OCI-LY7 (cell line): ENCODE measurements around the gene OBSL1. TPM values are rescaled to one million over a fixed set of nuclear protein-coding genes. Genes with fewer than 3 reads are reported as not detected.

Source experiments
- BruUV-seq: library from RNA; stranded (reverse); fragments of 400-500 nt; replicated peaks from 2 replicates; lab custom pipeline; 2021; lab: Mats Ljungman, UMichigan
- CTCF ChIA-PET: fragments of 300-600 bp; sonication (Branson Sonifier 250); formaldehyde crosslinking; loops from one replicate; lab custom pipeline; 2022; ENCODE audit warnings: antibody characterized with exemption; ENCODE audit not compliant: unreplicated experiment; lab: Charles Lee
- POLR2A ChIA-PET: fragments of 300-600 bp; sonication (Branson Sonifier 250); formaldehyde crosslinking; loops from one replicate; lab custom pipeline; 2022; ENCODE audit warnings: antibody characterized with exemption; lab: Charles Lee
- DNase-seq: peaks from one replicate; pipeline ENCODE4 v3.0.0-alpha.2; 2015; ENCODE audit warnings: low spot score
- H2AFZ ChIP-seq: fragments of 200-600 bp; sonication (generic), shearing (Covaris generic); 2 replicates; pipeline ENCODE4 v1.6.1; 2014; ENCODE audit warnings: mild to moderate bottlenecking, antibody characterized with exemption, low read length, moderate library complexity
- H3K27ac ChIP-seq: fragments of 200-600 bp; sonication (generic); 2 replicates; pipeline ENCODE4 v1.5.1; 2014; ENCODE audit warnings: mixed run types, low read depth, mild to moderate bottlenecking, moderate library complexity, low read length, inconsistent platforms; ENCODE audit not compliant: poor library complexity, severe bottlenecking
- H3K36me3 ChIP-seq: fragments of 200-600 bp; sonication (generic); 2 replicates; pipeline ENCODE4 v1.6.1; 2014; ENCODE audit warnings: mild to moderate bottlenecking, antibody characterized with exemption, low read length, moderate library complexity, mixed read lengths; ENCODE audit not compliant: insufficient read depth
- H3K4me1 ChIP-seq: fragments of 200-600 bp; sonication (generic); 2 replicates; pipeline ENCODE4 v1.5.1; 2014; ENCODE audit warnings: mild to moderate bottlenecking, low read length; ENCODE audit not compliant: insufficient read depth, poor library complexity, severe bottlenecking
- H3K4me2 ChIP-seq: fragments of 200-600 bp; sonication (generic); 2 replicates; pipeline ENCODE4 v1.6.1; 2014; ENCODE audit warnings: mild to moderate bottlenecking, low read length
- H3K4me3 ChIP-seq: fragments of 200-600 bp; sonication (generic); 2 replicates; pipeline ENCODE4 v1.5.1; 2014; ENCODE audit warnings: mild to moderate bottlenecking, low read depth, low read length; ENCODE audit not compliant: poor library complexity, severe bottlenecking
- H3K79me2 ChIP-seq: fragments of 200-600 bp; sonication (generic); 2 replicates; pipeline ENCODE4 v1.6.1; 2016; ENCODE audit warnings: low read depth, mild to moderate bottlenecking, low read length, moderate library complexity, mixed read lengths; ENCODE audit not compliant: insufficient read depth
- H3K9me2 ChIP-seq: fragments of 200-600 bp; sonication (generic); 2 replicates; pipeline ENCODE4 v1.6.1; 2016; ENCODE audit warnings: mild to moderate bottlenecking, low read length, mixed read lengths; ENCODE audit not compliant: insufficient read depth
- H3K9me3 ChIP-seq: fragments of 200-600 bp; sonication (generic); 2 replicates; pipeline ENCODE4 v1.6.1; 2014; ENCODE audit warnings: mild to moderate bottlenecking, mixed run types, low read length, mixed read lengths
- H4K20me1 ChIP-seq: fragments of 200-600 bp; sonication (generic); 2 replicates; pipeline ENCODE4 v1.6.1; 2014; ENCODE audit warnings: mild to moderate bottlenecking, antibody characterized with exemption, low read length, moderate library complexity, mixed read lengths; ENCODE audit not compliant: insufficient read depth
- EZH2phosphoT487 ChIP-seq: fragments of 200-600 bp; sonication (generic); IDR thresholded peaks from 2 replicates; pipeline ENCODE4 v1.6.1; 2018; ENCODE audit warnings: low read depth, borderline replicate concordance, mild to moderate bottlenecking, mixed run types, antibody characterized with exemption, low read length, moderate library complexity, mixed read lengths
- intact Hi-C: fragments of 100-400 bp; cut with micrococcal nuclease; formaldehyde crosslinking; loops from one replicate; pipeline ENCODE4 v1.10.0; 2022; ENCODE audit not compliant: unreplicated experiment
- total RNA-seq, 2 experiments: library from RNA; depleted of rRNA in 1 of 2; stranded (reverse); fragments of >200 nt in 1 of 2; shearing (Covaris generic) in 1 of 2; gene quantifications; 2 replicates each; pipeline ENCODE4 v1.2.3, GENCODE V29; 2014 to 2022
- TF ChIP-seq, protein P1 (sequence below): fragments of 200-600 bp; sonication (generic); conservative IDR thresholded peaks from 2 replicates; pipeline ENCODE4 v1.5.1; 2014; ENCODE audit warnings: mild to moderate bottlenecking, antibody characterized with exemption, low read length, moderate library complexity, mixed read lengths

OBSL1 gene
- total RNA-seq, 2 experiments from 2014 or later: 0.25 TPM; not detected in 1

DNA sequence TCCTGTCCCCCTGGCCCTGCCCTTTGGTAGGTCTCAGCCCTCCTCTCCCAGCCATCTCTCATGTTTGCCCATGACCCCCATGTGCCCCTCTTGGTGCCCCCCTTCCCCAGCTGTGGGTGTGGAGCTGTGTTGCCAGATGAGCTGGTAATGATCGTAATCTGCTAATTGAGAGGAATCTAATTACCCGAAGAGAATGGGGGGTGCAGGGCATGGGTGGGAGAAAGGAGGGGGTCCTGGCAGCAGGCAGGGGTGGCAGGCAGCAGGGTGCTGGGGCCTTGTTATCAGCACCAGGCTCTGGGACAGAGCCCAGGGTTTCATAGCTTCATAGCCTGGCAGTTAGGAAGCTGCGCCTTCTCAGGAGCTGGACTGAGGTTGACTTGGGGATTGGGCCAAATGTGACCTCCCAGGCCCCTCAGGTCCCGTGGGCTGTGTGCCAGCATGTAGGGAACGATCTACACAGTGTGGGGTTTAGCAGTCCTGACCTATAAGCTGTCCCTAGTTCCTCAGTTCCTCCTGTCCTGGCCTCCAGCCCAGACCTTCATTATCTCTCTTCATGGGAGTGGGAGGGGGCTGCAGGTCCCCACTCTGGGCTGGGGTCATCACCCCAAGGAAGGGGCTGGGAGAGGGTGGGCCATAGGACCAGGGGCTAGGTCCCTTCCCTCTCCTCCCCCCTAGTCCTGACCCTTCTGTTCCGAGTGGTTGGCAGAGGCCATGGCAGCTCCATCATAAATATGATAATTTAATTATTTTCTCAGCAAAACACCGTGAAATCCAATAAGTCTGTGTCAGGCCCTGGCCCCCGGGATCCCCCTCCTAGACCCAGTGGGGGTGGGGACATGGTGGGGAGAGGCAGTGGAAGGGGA lies 63.5 kb downstream of the OBSL1 start:
- Histone ChIP-seq H3K4me1 (peaks cover 10% of the 10 kb centered on the region), H3K9me3 (no peaks in the 10 kb centered on the region), H3K4me3 (no peak overlapping the region), H3K36me3 (no peaks in the 10 kb centered on the region), H2AFZ (no peak overlapping the region), H3K9me2 (no peaks in the 10 kb centered on the region), H3K4me2 (no peak overlapping the region), H3K27ac (no peak overlapping the region), H4K20me1 (no peaks in the 10 kb centered on the region), H3K79me2 (no peaks in the 10 kb centered on the region)
- no peak for DNase-seq
- intact Hi-C loops: no loop called here
- ChIA-PET CTCF (interaction anchor here (0.6 kb wide), 1 partner anchor 98 kb away, joined by 3 read pairs; no protein-coding TSS in a partner anchor), POLR2A (no interaction called here)
- BruUV-seq: no TSS peak
- no peak for TF ChIP-seq EZH2phosphoT487
- TF ChIP-seq, protein P1, sequence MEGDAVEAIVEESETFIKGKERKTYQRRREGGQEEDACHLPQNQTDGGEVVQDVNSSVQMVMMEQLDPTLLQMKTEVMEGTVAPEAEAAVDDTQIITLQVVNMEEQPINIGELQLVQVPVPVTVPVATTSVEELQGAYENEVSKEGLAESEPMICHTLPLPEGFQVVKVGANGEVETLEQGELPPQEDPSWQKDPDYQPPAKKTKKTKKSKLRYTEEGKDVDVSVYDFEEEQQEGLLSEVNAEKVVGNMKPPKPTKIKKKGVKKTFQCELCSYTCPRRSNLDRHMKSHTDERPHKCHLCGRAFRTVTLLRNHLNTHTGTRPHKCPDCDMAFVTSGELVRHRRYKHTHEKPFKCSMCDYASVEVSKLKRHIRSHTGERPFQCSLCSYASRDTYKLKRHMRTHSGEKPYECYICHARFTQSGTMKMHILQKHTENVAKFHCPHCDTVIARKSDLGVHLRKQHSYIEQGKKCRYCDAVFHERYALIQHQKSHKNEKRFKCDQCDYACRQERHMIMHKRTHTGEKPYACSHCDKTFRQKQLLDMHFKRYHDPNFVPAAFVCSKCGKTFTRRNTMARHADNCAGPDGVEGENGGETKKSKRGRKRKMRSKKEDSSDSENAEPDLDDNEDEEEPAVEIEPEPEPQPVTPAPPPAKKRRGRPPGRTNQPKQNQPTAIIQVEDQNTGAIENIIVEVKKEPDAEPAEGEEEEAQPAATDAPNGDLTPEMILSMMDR: no peak

DNA sequence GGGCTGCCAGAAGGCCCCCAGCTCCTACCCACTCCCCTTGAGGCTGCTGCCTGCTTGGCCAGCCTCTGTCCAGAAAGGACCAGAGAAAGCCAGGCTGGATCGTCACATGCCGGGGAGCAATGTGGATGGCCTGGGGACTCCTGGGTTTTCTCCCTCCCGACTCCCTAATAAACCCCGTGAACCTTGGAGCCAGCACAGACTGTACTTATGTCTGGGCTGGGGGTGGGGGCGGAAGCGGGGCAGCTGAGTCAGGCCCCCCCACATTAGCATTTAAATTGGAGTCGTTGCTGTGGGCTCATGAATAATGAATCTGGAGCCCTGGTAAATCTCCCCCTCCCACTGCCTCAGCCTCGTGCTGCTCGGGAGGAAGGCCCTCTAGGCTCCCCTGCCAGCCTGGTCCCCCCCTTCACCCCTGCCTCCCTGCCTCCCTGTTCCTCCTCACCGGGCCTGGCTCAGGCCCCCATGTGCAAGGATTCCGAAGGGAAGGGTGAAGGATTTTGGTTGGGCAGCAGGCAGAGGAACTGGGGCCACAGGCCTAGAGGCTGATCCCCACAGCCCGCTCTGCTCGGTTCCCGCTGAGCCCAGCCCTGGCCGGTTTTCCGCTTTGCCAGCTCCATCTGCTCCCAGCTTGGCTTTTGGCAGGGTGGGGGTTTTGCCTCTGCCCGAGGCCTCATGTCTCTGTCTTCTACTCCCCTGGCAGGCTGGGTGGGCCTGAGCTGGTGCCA lies 64.4 kb downstream of the OBSL1 start:
- Histone ChIP-seq H4K20me1 (no peaks in the 10 kb centered on the region), H3K36me3 (no peaks in the 10 kb centered on the region), H3K4me3 (no peak overlapping the region), H2AFZ (no peak overlapping the region), H3K4me2 (no peak overlapping the region), H3K9me2 (no peaks in the 10 kb centered on the region), H3K79me2 (no peaks in the 10 kb centered on the region), H3K27ac (no peak overlapping the region), H3K9me3 (no peaks in the 10 kb centered on the region), H3K4me1 (peaks cover 10% of the 10 kb centered on the region)
- POLR2A ChIA-PET: interaction anchor here (1.0 kb wide), 1 partner anchor 8 kb away, joined by 3 read pairs; the partner anchor contains the start of gene GMPPA
- no peak for DNase-seq
- no TSS peak for BruUV-seq
- TF ChIP-seq EZH2phosphoT487: no peak
- TF ChIP-seq, protein P1: no peak
- intact Hi-C loops: no loop called here
- CTCF ChIA-PET: no interaction called here
